ENCODE results near the gene PLXNB3. TPM values are rescaled to one million over a fixed set of nuclear protein-coding genes. Genes with fewer than 3 reads are reported as not detected.

Gene PLXNB3
- total RNA-seq, 2 experiments from 2014 or later: 0.83 to 1.4 TPM

GRCh38 chrX:153779891-153780677 lies 16.0 kb downstream of the PLXNB3 start:
- Mint-ChIP-seq H3K36me3 (ENCODE audit: low read depth) (no peaks in the 10 kb centered on the region), H3K4me3 (no peak overlapping the region), H3K4me1 (ENCODE audit: low read depth) (peaks cover 7% of the 10 kb centered on the region), H3K27ac (no peak overlapping the region), H3K27me3 (ENCODE audit: low read depth) (peaks cover 6% of the 10 kb centered on the region), H3K9me3 (ENCODE audit: insufficient read depth) (no peaks in the 10 kb centered on the region)
- no peak for ATAC-seq
- no peak for DNase-seq
- CTCF ChIA-PET: no interaction called here
- POLR2A ChIA-PET: no interaction called here

- Mint-ChIP-seq H3K36me3 (ENCODE audit: low read depth) (no peaks in the 10 kb centered on the region), H3K27me3 (ENCODE audit: low read depth) (peaks cover 6% of the 10 kb centered on the region), H3K4me3 (no peak within 1 kb of the TSS), H3K27ac (no peak within 1 kb of the TSS), H3K4me1 (ENCODE audit: low read depth) (peaks cover 7% of the 10 kb centered on the region), H3K9me3 (ENCODE audit: insufficient read depth) (no peaks in the 10 kb centered on the region)
- DNase-seq: no peak
- ChIA-PET POLR2A (no interaction called here), CTCF (no interaction called here)
- peak; percentile 18 for ATAC-seq
These were observed 16.8 kb downstream of the PLXNB3 start, which contains the start of gene SRPK3 for GRCh38 chrX:153780678-153781427. SRPK3 (plus strand) TSS chrX:153781041; CDS start chrX:153781087, 46 bp downstream.

- Mint-ChIP-seq H3K4me3 (no peak overlapping the region), H3K4me1 (ENCODE audit: low read depth) (peaks cover 7% of the 10 kb centered on the region), H3K27ac (no peak overlapping the region), H3K9me3 (ENCODE audit: insufficient read depth) (no peaks in the 10 kb centered on the region), H3K36me3 (ENCODE audit: low read depth) (peaks cover 4% of the 10 kb centered on the region), H3K27me3 (ENCODE audit: low read depth) (peaks cover 6% of the 10 kb centered on the region)
- ChIA-PET POLR2A (no interaction called here), CTCF (no interaction called here)
- ATAC-seq (no peak), DNase-seq (no peak)
These were observed 17.5 kb downstream of the PLXNB3 start for GRCh38 chrX:153781428-153782047.

- H3K4me1 Mint-ChIP-seq (ENCODE audit: low read depth): peaks cover 7% of the 10 kb centered on the region
- no peak overlapping the region for H3K27ac Mint-ChIP-seq
These were observed 18.3 kb downstream of the PLXNB3 start for GRCh38 chrX:153782313-153782712.

GRCh38 chrX:153782871-153783270 lies 18.8 kb downstream of the PLXNB3 start:
- no peak overlapping the region for H3K4me3 Mint-ChIP-seq

More at GRCh38 chrX:153782313-153782712, 18.3 kb downstream of the PLXNB3 start:
- H3K27me3 Mint-ChIP-seq (ENCODE audit: low read depth): peaks cover 6% of the 10 kb centered on the region
- CTCF ChIA-PET: no interaction called here
- POLR2A ChIA-PET: no interaction called here
- no peak for DNase-seq
- no peak overlapping the region for H3K4me3 Mint-ChIP-seq
- ATAC-seq: no peak
- no peaks in the 10 kb centered on the region for H3K9me3 Mint-ChIP-seq (ENCODE audit: insufficient read depth)
- peaks cover 7% of the 10 kb centered on the region for H3K36me3 Mint-ChIP-seq (ENCODE audit: low read depth)

GRCh38 chrX:153783378-153784013 lies 19.4 kb downstream of the PLXNB3 start:
- H3K27me3 Mint-ChIP-seq (ENCODE audit: low read depth): peaks cover 6% of the 10 kb centered on the region
- DNase-seq (no peak), ATAC-seq (no peak)
- H3K4me3 Mint-ChIP-seq: no peak overlapping the region
- no peaks in the 10 kb centered on the region for H3K9me3 Mint-ChIP-seq (ENCODE audit: insufficient read depth)
- peaks cover 7% of the 10 kb centered on the region for H3K4me1 Mint-ChIP-seq (ENCODE audit: low read depth)
- peaks cover 8% of the 10 kb centered on the region for H3K36me3 Mint-ChIP-seq (ENCODE audit: low read depth)
- POLR2A ChIA-PET: no interaction called here
- no peak overlapping the region for H3K27ac Mint-ChIP-seq
- CTCF ChIA-PET: interaction anchor here (1.3 kb wide), 1 partner anchor 20 kb away, joined by 3 read pairs; the partner anchor contains the start of gene PLXNB3

More at GRCh38 chrX:153782871-153783270, 18.8 kb downstream of the PLXNB3 start:
- Mint-ChIP-seq H3K27ac (no peak overlapping the region), H3K9me3 (ENCODE audit: insufficient read depth) (no peaks in the 10 kb centered on the region), H3K27me3 (ENCODE audit: low read depth) (peaks cover 6% of the 10 kb centered on the region), H3K36me3 (ENCODE audit: low read depth) (peaks cover 8% of the 10 kb centered on the region), H3K4me1 (ENCODE audit: low read depth) (peaks cover 7% of the 10 kb centered on the region)
- DNase-seq (no peak), ATAC-seq (no peak)
- POLR2A ChIA-PET: no interaction called here
- CTCF ChIA-PET: interaction anchor here (1.3 kb wide), 1 partner anchor 19 kb away, joined by 3 read pairs; the partner anchor contains the start of gene PLXNB3

- ChIA-PET POLR2A (interaction anchor here (0.7 kb wide), 1 partner anchor 160 kb away, joined by 3 read pairs; the partner anchor contains the start of gene RENBP), CTCF (no interaction called here)
- DNase-seq: no peak
- ATAC-seq: no peak
- Mint-ChIP-seq H3K36me3 (ENCODE audit: low read depth) (peaks cover 11% of the 10 kb centered on the region), H3K27ac (no peak overlapping the region), H3K4me1 (ENCODE audit: low read depth) (peaks cover 7% of the 10 kb centered on the region), H3K27me3 (ENCODE audit: low read depth) (peaks cover 6% of the 10 kb centered on the region), H3K9me3 (ENCODE audit: insufficient read depth) (no peaks in the 10 kb centered on the region), H3K4me3 (no peak overlapping the region)
These were observed 20.4 kb downstream of the PLXNB3 start for GRCh38 chrX:153784325-153784967.

GRCh38 chrX:153786669-153787068 lies 22.6 kb downstream of the PLXNB3 start:
- CTCF ChIA-PET: no interaction called here
- no peak overlapping the region for H3K27ac Mint-ChIP-seq

GRCh38 chrX:153789654-153790053 lies 25.6 kb downstream of the PLXNB3 start:
- ATAC-seq (no peak), DNase-seq (no peak)
- Mint-ChIP-seq H3K36me3 (ENCODE audit: low read depth) (peaks cover 21% of the 10 kb centered on the region), H3K27ac (no peak overlapping the region), H3K4me3 (no peak overlapping the region), H3K4me1 (ENCODE audit: low read depth) (peaks cover 7% of the 10 kb centered on the region), H3K27me3 (ENCODE audit: low read depth) (no peaks in the 10 kb centered on the region), H3K9me3 (ENCODE audit: insufficient read depth) (no peaks in the 10 kb centered on the region)
- ChIA-PET POLR2A (no interaction called here), CTCF (no interaction called here)

More at GRCh38 chrX:153786669-153787068, 22.6 kb downstream of the PLXNB3 start:
- ATAC-seq (no peak), DNase-seq (no peak)
- no peaks in the 10 kb centered on the region for H3K27me3 Mint-ChIP-seq (ENCODE audit: low read depth)
- H3K36me3 Mint-ChIP-seq (ENCODE audit: low read depth): peaks cover 13% of the 10 kb centered on the region
- H3K4me1 Mint-ChIP-seq (ENCODE audit: low read depth): no peaks in the 10 kb centered on the region
- POLR2A ChIA-PET: no interaction called here
- no peaks in the 10 kb centered on the region for H3K9me3 Mint-ChIP-seq (ENCODE audit: insufficient read depth)
- no peak overlapping the region for H3K4me3 Mint-ChIP-seq

GRCh38 chrX:153791104-153791852 lies 27.2 kb downstream of the PLXNB3 start:
- DNase-seq: no peak
- ChIA-PET POLR2A (no interaction called here), CTCF (no interaction called here)
- Mint-ChIP-seq H3K27me3 (ENCODE audit: low read depth) (no peaks in the 10 kb centered on the region), H3K4me3 (no peak overlapping the region), H3K9me3 (ENCODE audit: insufficient read depth) (no peaks in the 10 kb centered on the region), H3K36me3 (ENCODE audit: low read depth) (peaks cover 24% of the 10 kb centered on the region), H3K4me1 (ENCODE audit: low read depth) (peaks cover 13% of the 10 kb centered on the region), H3K27ac (no peak overlapping the region)
- no peak for ATAC-seq

- no peak overlapping the region for H3K27ac Mint-ChIP-seq
- peaks cover 28% of the 10 kb centered on the region for H3K36me3 Mint-ChIP-seq (ENCODE audit: low read depth)
- DNase-seq (no peak), ATAC-seq (no peak)
- peaks cover 16% of the 10 kb centered on the region for H3K4me1 Mint-ChIP-seq (ENCODE audit: low read depth)
- CTCF ChIA-PET: no interaction called here
- no peaks in the 10 kb centered on the region for H3K27me3 Mint-ChIP-seq (ENCODE audit: low read depth)
- no peaks in the 10 kb centered on the region for H3K9me3 Mint-ChIP-seq (ENCODE audit: insufficient read depth)
- POLR2A ChIA-PET: no interaction called here
- H3K4me3 Mint-ChIP-seq: peak overlapping the region; percentile 94
These were observed 28.3 kb downstream of the PLXNB3 start for GRCh38 chrX:153792368-153792767.

Data from activated CD8-positive, alpha-beta T cell treated with anti-CD3 and anti-CD28 coated beads, Interleukin-2, amount 10 ng/mL, durations not matched to agents 7 days and 5 days (primary cell).